Measurements from ENCODE around the gene CLIC1.

- TF ChIP-seq CTCF (optimal IDR thresholded peaks at IDR 0.05 in 1 of 3, IDR thresholded peaks at IDR 0.05 in 1 of 3, conservative IDR thresholded peaks at IDR 0.05 in 1 of 3; ENCODE audit: extremely low read depth in 1 of 3, insufficient read depth in 2 of 3, low read length in 3 of 3), result no peak
- no peak for TF ChIP-seq EZH2 (IDR thresholded peaks at IDR 0.05; ENCODE audit: low read length)
These were observed 4.3 kb upstream of the CLIC1 start for GRCh38 chr6:31740397-31741223.

Data from keratinocyte (primary cell).